GM12892 (cell line): ENCODE results near the gene PARP1. TPM values are rescaled to one million over a fixed set of nuclear protein-coding genes. Genes with fewer than 3 reads are reported as not detected.

Experiments used
- DNase-seq: peaks from one replicate; pipeline ENCODE4 v3.0.0; 2011; ENCODE audit not compliant: insufficient read length
- FAIRE-seq: peaks from 2 replicates; lab custom pipeline; 2011; peaks lifted over from hg19 to GRCh38; lab: Jason Lieb, UNC
- POLR2A ChIP-seq: IDR thresholded peaks from 2 replicates; pipeline ENCODE4 v1.6.1; 2011; ENCODE audit warnings: low read depth, low read length, control low read depth
- POLR2AphosphoS5 ChIP-seq: IDR thresholded peaks from 2 replicates; pipeline ENCODE4 v1.6.1; 2011; ENCODE audit warnings: low read depth, low read length, control low read depth
- TAF1 ChIP-seq: IDR thresholded peaks from 2 replicates; pipeline ENCODE4 v1.6.1; 2011; ENCODE audit warnings: low read depth, mild to moderate bottlenecking, control low read depth, low read length, borderline replicate concordance
- polyA plus RNA-seq: library from polyadenylated mRNA; unstranded; fragments of >200 nt; gene quantifications from one replicate; pipeline ENCODE4 v1.2.1, GENCODE V29; 2012; ENCODE audit warnings: missing spikeins, inconsistent platforms; ENCODE audit not compliant: missing spikeins

PARP1 gene
- polyA plus RNA-seq, result 146 TPM

GRCh38 chr1:226407497-226408284, at the start of gene PARP1:
Gene PARP1 (minus strand): TSS chr1:226408093. CDS start chr1:226407929, 164 bp downstream.
- DNase-seq (peak; percentile 85), FAIRE-seq (peak; percentile 93)
- TF ChIP-seq POLR2A, result peak; percentile 75
- TF ChIP-seq TAF1, result peak; percentile 70
- peak; percentile 65 for TF ChIP-seq POLR2AphosphoS5

GRCh38 chr1:226457307-226457712, 49.4 kb upstream of the PARP1 start:
- TF ChIP-seq TAF1 (no peak), POLR2AphosphoS5 (no peak), POLR2A (no peak)
- FAIRE-seq, result no peak
- no peak for DNase-seq

GRCh38 chr1:226455843-226456242, 48.0 kb upstream of the PARP1 start:
- DNase-seq (no peak), FAIRE-seq (no peak)
- TF ChIP-seq POLR2AphosphoS5 (no peak), POLR2A (no peak), TAF1 (no peak)

- no peak for TF ChIP-seq TAF1
- DNase-seq (no peak), FAIRE-seq (no peak)
Measured at GRCh38 chr1:226454349-226454748, 46.5 kb upstream of the PARP1 start.

GRCh38 chr1:226453015-226453704, 45.3 kb upstream of the PARP1 start:
- no peak for TF ChIP-seq POLR2A
- no peak for TF ChIP-seq POLR2AphosphoS5
- no peak for TF ChIP-seq TAF1
- DNase-seq, result no peak

GRCh38 chr1:226450688-226451087, 42.8 kb upstream of the PARP1 start:
- TF ChIP-seq TAF1, result no peak
- no peak for TF ChIP-seq POLR2AphosphoS5
- DNase-seq (no peak), FAIRE-seq (no peak)

More at GRCh38 chr1:226453015-226453704, 45.3 kb upstream of the PARP1 start:
- no peak for FAIRE-seq

- no peak for TF ChIP-seq POLR2A
- no peak for TF ChIP-seq TAF1
- no peak for TF ChIP-seq POLR2AphosphoS5
- DNase-seq, result no peak
Measured at GRCh38 chr1:226449823-226450222, 41.9 kb upstream of the PARP1 start.

GRCh38 chr1:226447932-226448665, 40.2 kb upstream of the PARP1 start:
- FAIRE-seq, result no peak
- DNase-seq, result no peak
- no peak for TF ChIP-seq TAF1
- no peak for TF ChIP-seq POLR2A
- no peak for TF ChIP-seq POLR2AphosphoS5

More at GRCh38 chr1:226449823-226450222, 41.9 kb upstream of the PARP1 start:
- no peak for FAIRE-seq

GRCh38 chr1:226446094-226446493, 38.2 kb upstream of the PARP1 start:
- no peak for FAIRE-seq
- DNase-seq, result no peak
- TF ChIP-seq TAF1, result no peak

GRCh38 chr1:226444901-226445300, 37.0 kb upstream of the PARP1 start:
- FAIRE-seq (peak; percentile 94), DNase-seq (peak; percentile 56)
- TF ChIP-seq POLR2AphosphoS5 (no peak), POLR2A (no peak), TAF1 (no peak)

- DNase-seq (no peak), FAIRE-seq (no peak)
- TF ChIP-seq POLR2AphosphoS5, result no peak
- TF ChIP-seq TAF1, result no peak
- TF ChIP-seq POLR2A, result no peak
Measured at GRCh38 chr1:226443439-226443838, 35.5 kb upstream of the PARP1 start.

- DNase-seq, result no peak
- TF ChIP-seq POLR2A (no peak), TAF1 (no peak), POLR2AphosphoS5 (no peak)
- no peak for FAIRE-seq
Measured at GRCh38 chr1:226443033-226443432, 35.1 kb upstream of the PARP1 start.
